ENCODE data around the gene SMAD4. TPM values are rescaled to one million over a fixed set of nuclear protein-coding genes. Genes with fewer than 3 reads are reported as not detected.

SMAD4 gene
- total RNA-seq, 4 donors from 2014 or later = 163 to 305 (median 250) TPM

GRCh38 chr18:51122266-51123045 is 92.4 kb downstream of the SMAD4 start:
- DNase-seq = no peak
- 89 to 91% methylated on average over 19 of the region's 19 CpGs for WGBS, 2 donors
- TF ChIP-seq CTCF (IDR thresholded peaks at IDR 0.05) (no peak), POLR2A (IDR thresholded peaks at IDR 0.05) (no peak)
- no peaks in the 10 kb centered on the region for H3K9me3 ChIP-seq
- no peaks in the 10 kb centered on the region for H3K36me3 ChIP-seq
- no peak overlapping the region for H3K4me3 ChIP-seq (replicated peaks in 1 of 3)
- intact Hi-C loops (cut with DNase I) = no loop called here
- no peaks in the 10 kb centered on the region for H3K27me3 ChIP-seq
- no peak overlapping the region for H3K27ac ChIP-seq
- H3K4me1 ChIP-seq = no peaks in the 10 kb centered on the region

GRCh38 chr18:51123046-51123395 is 93.0 kb downstream of the SMAD4 start:
- Histone ChIP-seq H3K36me3 (no peaks in the 10 kb centered on the region), H3K27ac (no peak overlapping the region), H3K4me3 (replicated peaks in 1 of 3) (no peak overlapping the region), H3K4me1 (no peaks in the 10 kb centered on the region), H3K9me3 (no peaks in the 10 kb centered on the region), H3K27me3 (no peaks in the 10 kb centered on the region)
- TF ChIP-seq CTCF (IDR thresholded peaks at IDR 0.05) = no peak
- no peak for TF ChIP-seq POLR2A (IDR thresholded peaks at IDR 0.05)
- intact Hi-C loops (cut with DNase I) = no loop called here
- WGBS, 2 donors = 92 to 94% methylated on average over 7 of the region's 7 CpGs
- no peak for DNase-seq

- intact Hi-C loops (cut with DNase I) = no loop called here
- no peak for DNase-seq
- no peaks in the 10 kb centered on the region for H3K9me3 ChIP-seq
- no peaks in the 10 kb centered on the region for H3K27me3 ChIP-seq
- H3K36me3 ChIP-seq = no peaks in the 10 kb centered on the region
- TF ChIP-seq POLR2A (IDR thresholded peaks at IDR 0.05) (no peak), CTCF (IDR thresholded peaks at IDR 0.05) (no peak)
- H3K27ac ChIP-seq = no peak overlapping the region
- H3K4me1 ChIP-seq = no peaks in the 10 kb centered on the region
- no peak overlapping the region for H3K4me3 ChIP-seq (replicated peaks in 1 of 3)
- 90 to 93% methylated on average over 10 of the region's 10 CpGs for WGBS, 2 donors
Observed at GRCh38 chr18:51123481-51123880, 93.5 kb downstream of the SMAD4 start.

- Histone ChIP-seq H3K27ac (no peak overlapping the region), H3K9me3 (no peaks in the 10 kb centered on the region)
Observed at GRCh38 chr18:51123936-51124486, 94.0 kb downstream of the SMAD4 start.

More at GRCh38 chr18:51123936-51124486, 94.0 kb downstream of the SMAD4 start:
- Histone ChIP-seq H3K27me3 (no peaks in the 10 kb centered on the region), H3K4me3 (replicated peaks in 1 of 3) (no peak overlapping the region), H3K4me1 (no peaks in the 10 kb centered on the region), H3K36me3 (no peaks in the 10 kb centered on the region)
- intact Hi-C loops (cut with DNase I) = no loop called here
- no peak for TF ChIP-seq POLR2A (IDR thresholded peaks at IDR 0.05)
- no peak for TF ChIP-seq CTCF (IDR thresholded peaks at IDR 0.05)
- WGBS, 2 donors = 84% methylated on average over 10 of the region's 10 CpGs
- DNase-seq = no peak
